HepG2 (cell line): Measurements from ENCODE around the gene PPM1H. TPM values are rescaled to one million over a fixed set of nuclear protein-coding genes. Genes with fewer than 3 reads are reported as not detected.

Experiments
- AKNA ChIP-seq: sonication (generic); formaldehyde crosslinking; IDR thresholded peaks from 2 replicates; pipeline ENCODE4 v1.4.0; 2020; ENCODE audit warnings: missing genetic modification reagents, borderline replicate concordance
- ATF5 ChIP-seq: sonication (generic); formaldehyde crosslinking; IDR thresholded peaks from 2 replicates; pipeline ENCODE4 v1.4.0; 2020; ENCODE audit warnings: mild to moderate bottlenecking, low read depth, missing genetic modification reagents
- CENPBD1 ChIP-seq: sonication (generic); formaldehyde crosslinking; IDR thresholded peaks from 2 replicates; pipeline ENCODE4 v1.8.0; 2022; ENCODE audit warnings: missing genetic modification reagents, low read depth, mild to moderate bottlenecking, borderline replicate concordance
- CENPX ChIP-seq: sonication (generic); formaldehyde crosslinking; IDR thresholded peaks from 2 replicates; pipeline ENCODE4 v1.9.0; 2021; ENCODE audit warnings: mild to moderate bottlenecking, missing genetic modification reagents, moderate library complexity
- CERS6 ChIP-seq: sonication (generic); formaldehyde crosslinking; IDR thresholded peaks from 2 replicates; pipeline ENCODE4 v1.5.0; 2020; ENCODE audit warnings: missing genetic modification reagents
- CSRNP2 ChIP-seq: sonication (generic); formaldehyde crosslinking; conservative IDR thresholded peaks from 2 replicates; pipeline ENCODE4 v1.8.0; 2022; ENCODE audit warnings: low read depth, missing genetic modification reagents
- GZF1 ChIP-seq: sonication (generic); formaldehyde crosslinking; IDR thresholded peaks from 2 replicates; pipeline ENCODE4 v1.5.1; 2020; ENCODE audit warnings: mild to moderate bottlenecking, missing genetic modification reagents
- HNRNPLL ChIP-seq: fragments of 200-400 bp; formaldehyde crosslinking; IDR thresholded peaks from 2 replicates; pipeline ENCODE4 v1.6.1; 2017; ENCODE audit warnings: mild to moderate bottlenecking, low read depth, low read length; ENCODE audit not compliant: poor library complexity, severe bottlenecking
- PHF21A ChIP-seq: sonication (generic); formaldehyde crosslinking; IDR thresholded peaks from 2 replicates; pipeline ENCODE4 v1.5.0; 2020; ENCODE audit warnings: mild to moderate bottlenecking, missing genetic modification reagents
- SAFB2 ChIP-seq: sonication (generic); formaldehyde crosslinking; IDR thresholded peaks from 2 replicates; pipeline ENCODE4 v1.5.1; 2020; ENCODE audit warnings: missing genetic modification reagents, low read depth, mild to moderate bottlenecking, borderline replicate concordance
- SP2 ChIP-seq: sonication (generic); formaldehyde crosslinking; IDR thresholded peaks from 2 replicates; pipeline ENCODE4 v1.5.1; 2020; ENCODE audit warnings: mild to moderate bottlenecking, missing genetic modification reagents
- XRCC5 ChIP-seq: fragments of 200-400 bp; formaldehyde crosslinking; optimal IDR thresholded peaks from 2 replicates; pipeline ENCODE3; 2017; ENCODE audit warnings: mild to moderate bottlenecking, low read length
- ZFP36L1 ChIP-seq: sonication (generic); formaldehyde crosslinking; IDR thresholded peaks from 2 replicates; pipeline ENCODE4 v1.8.0; 2022; ENCODE audit warnings: mild to moderate bottlenecking, missing genetic modification reagents, moderate library complexity
- ZMYM2 ChIP-seq: sonication (generic); formaldehyde crosslinking; IDR thresholded peaks from 2 replicates; pipeline ENCODE4 v1.8.0; 2022; ENCODE audit warnings: mild to moderate bottlenecking, missing genetic modification reagents
- ZMYM4 ChIP-seq: sonication (generic); formaldehyde crosslinking; IDR thresholded peaks from 2 replicates; pipeline ENCODE4 v1.8.1; 2023; ENCODE audit warnings: mild to moderate bottlenecking, missing genetic modification reagents
- ZNF20 ChIP-seq: sonication (generic); formaldehyde crosslinking; IDR thresholded peaks from 2 replicates; pipeline ENCODE4 v1.4.0; 2020; ENCODE audit warnings: mild to moderate bottlenecking, moderate library complexity, missing genetic modification reagents
- ZNF232 ChIP-seq: sonication (generic); formaldehyde crosslinking; IDR thresholded peaks from 2 replicates; pipeline ENCODE4 v1.4.0; 2020; ENCODE audit warnings: missing genetic modification reagents, borderline replicate concordance
- ZNF317 ChIP-seq: sonication (generic); formaldehyde crosslinking; IDR thresholded peaks from 2 replicates; pipeline ENCODE4 v1.5.0; 2020; ENCODE audit warnings: mild to moderate bottlenecking, missing genetic modification reagents
- ZNF607 ChIP-seq: sonication (generic); formaldehyde crosslinking; IDR thresholded peaks from 2 replicates; pipeline ENCODE4 v1.5.1; 2020; ENCODE audit warnings: missing genetic modification reagents, mild to moderate bottlenecking, borderline replicate concordance
- ZNF703 ChIP-seq: sonication (generic); formaldehyde crosslinking; IDR thresholded peaks from 2 replicates; pipeline ENCODE4 v1.5.1; 2020; ENCODE audit warnings: missing genetic modification reagents, mild to moderate bottlenecking, moderate library complexity, borderline replicate concordance
- ZNF713 ChIP-seq: sonication (generic); formaldehyde crosslinking; IDR thresholded peaks from 2 replicates; pipeline ENCODE4 v1.4.0; 2020; ENCODE audit warnings: mild to moderate bottlenecking, missing genetic modification reagents
- ZNF788 ChIP-seq: sonication (generic); formaldehyde crosslinking; IDR thresholded peaks from 2 replicates; pipeline ENCODE4 v1.5.0; 2020; ENCODE audit warnings: mild to moderate bottlenecking, missing genetic modification reagents, borderline replicate concordance
- polyA plus RNA-seq, 8 experiments: library from polyadenylated mRNA; depleted of rRNA in 3 of 8; stranded (reverse) in 7 of 8; unstranded in 1 of 8; fragments of >200 nt; fragmentation: Illumina TruSeq in 4 of 8; extraction: Trizol in 4 of 8; gene quantifications; 2 replicates each; pipeline versions ENCODE4 v1.2.1 to v1.2.3, GENCODE V29; 2011 to 2016; ENCODE audit warnings: low read depth in 4 of 8, missing spikeins in 1 of 8, mixed read lengths in 1 of 8; ENCODE audit not compliant: insufficient read depth in 1 of 8
- total RNA-seq, 5 experiments: library from RNA; depleted of rRNA; stranded (reverse); fragments of >200 nt; fragmentation: Illumina TruSeq; extraction: Trizol; gene quantifications; 2 replicates each; pipeline ENCODE4 v1.2.3, GENCODE V29; 2016; ENCODE audit warnings: low read depth in 1 of 5

Gene PPM1H
- total and polyA plus RNA-seq, 2 of the 13 experiments (the other 11 are each of a cell fraction or from before 2014, with no cell fraction given), result 29.1 to 38.1 TPM

- TF ChIP-seq ZNF232 (CRISPR knock-in tag), result no peak
- no peak for TF ChIP-seq ZNF20 (CRISPR knock-in tag)
- TF ChIP-seq ZMYM4 (CRISPR knock-in tag), result no peak
- no peak for TF ChIP-seq AKNA
- TF ChIP-seq CENPBD1 (CRISPR knock-in tag), result no peak
- peak; percentile 76 for TF ChIP-seq HNRNPLL
- 0 out of 2 replicates have a peak, but pooled peaks have one; percentile 30 for TF ChIP-seq ZMYM2
- peak; percentile 50; the same call in 1 of the 2 replicates for TF ChIP-seq ZNF607 (CRISPR knock-in tag)
- no peak for TF ChIP-seq GZF1 (CRISPR knock-in tag)
- no peak for TF ChIP-seq ZFP36L1 (CRISPR knock-in tag)
- no peak for TF ChIP-seq ZNF713
- no peak for TF ChIP-seq CERS6 (CRISPR knock-in tag)
- no peak for TF ChIP-seq ATF5 (CRISPR knock-in tag)
- no peak for TF ChIP-seq PHF21A
- no peak for TF ChIP-seq ZNF788
- TF ChIP-seq SP2 (CRISPR knock-in tag), result 0 out of 2 replicates have a peak, but pooled peaks have one; percentile 23
- TF ChIP-seq ZNF317, result no peak
- TF ChIP-seq CENPX (CRISPR knock-in tag), result no peak
- no peak for TF ChIP-seq XRCC5
- TF ChIP-seq SAFB2 (CRISPR knock-in tag), result 0 out of 2 replicates have a peak, but pooled peaks have one; percentile 35
- no peak for TF ChIP-seq CSRNP2 (CRISPR knock-in tag)
- TF ChIP-seq ZNF703 (CRISPR knock-in tag), result no peak
Observed at GRCh38 chr12:62934239-62934798, 631 bp downstream of the PPM1H start (continued).
